Fibroblast of lung (primary cell): ENCODE measurements around the gene TMC1.

Source experiments
- EZH2 ChIP-seq: IDR thresholded peaks from 2 replicates; pipeline ENCODE4 v1.5.1; 2012; ENCODE audit warnings: low read length, control low read depth, mild to moderate bottlenecking; ENCODE audit errors: missing control alignments
- TF ChIP-seq, protein P1 (sequence below), 2 donors: IDR thresholded peaks in 1 of 2; conservative IDR thresholded peaks in 1 of 2; 1 replicate in 1 of 2; 2 replicates in 1 of 2; pipeline ENCODE4 v1.5.1; 2011 to 2012; ENCODE audit warnings: low read length in 2 of 2, control low read depth in 1 of 2, inconsistent platforms in 1 of 2, low read depth in 1 of 2, mild to moderate bottlenecking in 1 of 2

DNA sequence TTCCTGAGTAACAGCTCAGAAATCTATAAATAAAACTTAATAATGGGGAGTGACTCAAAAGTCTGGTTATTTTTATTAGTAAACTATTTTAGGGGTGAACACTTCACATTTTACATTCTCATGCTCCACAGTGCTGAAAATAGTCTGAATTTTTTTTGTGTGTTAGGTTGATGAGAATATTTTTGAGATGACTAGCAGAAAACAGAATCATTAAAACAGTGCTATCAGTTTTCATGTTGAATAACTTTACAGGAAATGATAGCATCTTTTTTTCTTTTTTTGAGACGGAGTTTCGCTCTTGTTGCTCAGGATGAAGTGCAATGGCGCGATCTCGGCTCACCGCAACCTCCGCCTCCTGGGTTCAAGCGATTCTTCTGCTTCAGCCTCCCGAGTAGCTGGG, 60.3 kb downstream of the TMC1 start:
- no peak for TF ChIP-seq EZH2
- TF ChIP-seq, protein P1, sequence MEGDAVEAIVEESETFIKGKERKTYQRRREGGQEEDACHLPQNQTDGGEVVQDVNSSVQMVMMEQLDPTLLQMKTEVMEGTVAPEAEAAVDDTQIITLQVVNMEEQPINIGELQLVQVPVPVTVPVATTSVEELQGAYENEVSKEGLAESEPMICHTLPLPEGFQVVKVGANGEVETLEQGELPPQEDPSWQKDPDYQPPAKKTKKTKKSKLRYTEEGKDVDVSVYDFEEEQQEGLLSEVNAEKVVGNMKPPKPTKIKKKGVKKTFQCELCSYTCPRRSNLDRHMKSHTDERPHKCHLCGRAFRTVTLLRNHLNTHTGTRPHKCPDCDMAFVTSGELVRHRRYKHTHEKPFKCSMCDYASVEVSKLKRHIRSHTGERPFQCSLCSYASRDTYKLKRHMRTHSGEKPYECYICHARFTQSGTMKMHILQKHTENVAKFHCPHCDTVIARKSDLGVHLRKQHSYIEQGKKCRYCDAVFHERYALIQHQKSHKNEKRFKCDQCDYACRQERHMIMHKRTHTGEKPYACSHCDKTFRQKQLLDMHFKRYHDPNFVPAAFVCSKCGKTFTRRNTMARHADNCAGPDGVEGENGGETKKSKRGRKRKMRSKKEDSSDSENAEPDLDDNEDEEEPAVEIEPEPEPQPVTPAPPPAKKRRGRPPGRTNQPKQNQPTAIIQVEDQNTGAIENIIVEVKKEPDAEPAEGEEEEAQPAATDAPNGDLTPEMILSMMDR (conservative IDR thresholded peaks at IDR 0.05 in 1 of 2, IDR thresholded peaks at IDR 0.05 in 1 of 2; ENCODE audit: low read depth in 1 of 2, low read length in 2 of 2) = no peak
